H1 (cell line): ENCODE measurements around the gene HAVCR2. TPM values are rescaled to one million over a fixed set of nuclear protein-coding genes. Genes with fewer than 3 reads are reported as not detected.

Source experiments
- CTCF ChIA-PET: fragments of 300-600 bp; sonication (Branson Sonifier 250); formaldehyde crosslinking; loops from one replicate; lab custom pipeline; 2021; ENCODE audit not compliant: partially characterized antibody; lab: Charles Lee
- POLR2A ChIA-PET: fragments of 300-600 bp; sonication (Branson Sonifier 250); formaldehyde crosslinking; loops from one replicate; lab custom pipeline; 2021; ENCODE audit warnings: inconsistent platforms; ENCODE audit not compliant: partially characterized antibody; lab: Charles Lee
- DNase-seq, 2 experiments: peaks; one replicate each; pipeline versions ENCODE4 v3.0.0 to v3.0.0-alpha.2; 2010 to 2022; ENCODE audit warnings: low spot score in 2 of 2, low read depth in 1 of 2, mixed read lengths in 1 of 2
- FAIRE-seq: peaks from 2 replicates; lab custom pipeline; 2011; peaks lifted over from hg19 to GRCh38; lab: Jason Lieb, UNC
- H2AFZ ChIP-seq: 2 replicates; pipeline ENCODE4 v1.8.1; 2012; ENCODE audit warnings: low read length, inconsistent platforms
- H2AK5ac ChIP-seq: 2 replicates; pipeline ENCODE4 v1.6.1; 2013; ENCODE audit warnings: low read depth, low read length
- H2BK120ac ChIP-seq: replicated peaks from 2 replicates; pipeline ENCODE3; 2013; ENCODE audit warnings: low read depth, low read length, inconsistent platforms
- H2BK12ac ChIP-seq: 2 replicates; pipeline ENCODE4 v1.6.1; 2013; ENCODE audit warnings: low read depth, low read length
- H2BK15ac ChIP-seq: 2 replicates; pipeline ENCODE4 v1.6.1; 2013; ENCODE audit warnings: low read length
- H2BK20ac ChIP-seq: 2 replicates; pipeline ENCODE4 v1.6.1; 2013; ENCODE audit warnings: low read length
- H2BK5ac ChIP-seq: 2 replicates; pipeline ENCODE4 v1.6.1; 2013; ENCODE audit warnings: low read depth, low read length
- H3K14ac ChIP-seq: 2 replicates; pipeline ENCODE4 v1.6.1; 2013; ENCODE audit warnings: inconsistent platforms; ENCODE audit not compliant: insufficient read length
- H3K18ac ChIP-seq: 2 replicates; pipeline ENCODE4 v1.6.1; 2013; ENCODE audit warnings: low read length; ENCODE audit errors: extremely low read depth
- H3K23ac ChIP-seq: 2 replicates; pipeline ENCODE4 v1.6.1; 2013; ENCODE audit warnings: inconsistent platforms; ENCODE audit not compliant: insufficient read length
- H3K23me2 ChIP-seq: 2 replicates; pipeline ENCODE4 v1.6.1; 2013; ENCODE audit warnings: low read depth, low read length
- H3K27ac ChIP-seq: 2 replicates; pipeline ENCODE4 v1.6.1; 2011; ENCODE audit warnings: low read depth, low read length, inconsistent platforms
- H3K27me3 ChIP-seq, 4 experiments: replicated peaks in 1 of 4; 1 replicate in 1 of 4; 2 replicates in 3 of 4; pipeline versions ENCODE4 v1.6.1 to v1.8.1; 2011 to 2013; ENCODE audit warnings: low read length in 3 of 4, mild to moderate bottlenecking in 3 of 4, inconsistent platforms in 2 of 4, mixed read lengths in 2 of 4, moderate library complexity in 1 of 4; ENCODE audit not compliant: control insufficient read depth in 3 of 4, insufficient read depth in 3 of 4; ENCODE audit errors: extremely low read depth in 1 of 4
- H3K36me3 ChIP-seq, 4 experiments: 2 replicates each; pipeline versions ENCODE4 v1.6.1 to v1.8.1; 2011 to 2013; ENCODE audit warnings: mild to moderate bottlenecking in 4 of 4, low read length in 3 of 4, moderate library complexity in 2 of 4, control low read depth in 1 of 4, inconsistent platforms in 1 of 4; ENCODE audit not compliant: insufficient read depth in 4 of 4, control insufficient read depth in 2 of 4
- H3K4ac ChIP-seq: replicated peaks from 2 replicates; pipeline ENCODE3; 2013; ENCODE audit warnings: low read length, low read depth, mixed read lengths, inconsistent platforms; ENCODE audit not compliant: insufficient read length
- H3K4me1 ChIP-seq, 4 experiments: replicated peaks in 1 of 4; 1 replicate in 1 of 4; 2 replicates in 3 of 4; pipeline versions ENCODE4 v1.6.1 to v1.8.1; 2011 to 2013; ENCODE audit warnings: low read length in 3 of 4, inconsistent platforms in 2 of 4, mixed read lengths in 1 of 4; ENCODE audit not compliant: insufficient read depth in 4 of 4, control insufficient read depth in 3 of 4
- H3K4me2 ChIP-seq, 2 experiments: 2 replicates each; pipeline versions ENCODE4 v1.6.1 to v1.8.1; 2011 to 2013; ENCODE audit warnings: low read depth in 2 of 2, low read length in 2 of 2, control low read depth in 1 of 2, inconsistent platforms in 1 of 2, mild to moderate bottlenecking in 1 of 2; ENCODE audit not compliant: insufficient read depth in 1 of 2
- H3K4me3 ChIP-seq, 4 experiments: fragments of 200-600, 300-600 bp in 1 of 4; sonication (generic), shearing (Covaris generic), sonication (Bioruptor Twin) in 1 of 4; 2 replicates each; pipeline versions ENCODE4 v1.5.1 to v1.8.1; 2011 to 2016; ENCODE audit warnings: low read length in 4 of 4, low read depth in 3 of 4, control low read depth in 2 of 4, inconsistent platforms in 2 of 4, mild to moderate bottlenecking in 2 of 4, mixed read lengths in 1 of 4, moderate library complexity in 1 of 4; ENCODE audit not compliant: insufficient read depth in 2 of 4; ENCODE audit errors: extremely low read depth in 1 of 4
- H3K56ac ChIP-seq: replicated peaks from 2 replicates; pipeline ENCODE3; 2013; ENCODE audit warnings: low read depth, mild to moderate bottlenecking, mixed read lengths, low read length, inconsistent platforms; ENCODE audit not compliant: insufficient read length
- H3K79me1 ChIP-seq: 2 replicates; pipeline ENCODE4 v1.6.1; 2013; ENCODE audit warnings: low read depth, low read length, control low read depth
- H3K79me2 ChIP-seq, 2 experiments: 2 replicates each; pipeline versions ENCODE4 v1.6.1 to v1.8.1; 2012 to 2013; ENCODE audit warnings: low read length in 2 of 2, mild to moderate bottlenecking in 2 of 2, inconsistent platforms in 1 of 2; ENCODE audit not compliant: insufficient read depth in 2 of 2, control insufficient read depth in 1 of 2
- H3K9ac ChIP-seq, 4 experiments: replicated peaks in 1 of 4; 1 replicate in 1 of 4; 2 replicates in 3 of 4; pipeline versions ENCODE4 v1.6.1 to v1.8.1; 2011 to 2013; ENCODE audit warnings: low read depth in 3 of 4, low read length in 3 of 4, control low read depth in 2 of 4, mild to moderate bottlenecking in 2 of 4, moderate library complexity in 2 of 4, inconsistent platforms in 1 of 4; ENCODE audit errors: extremely low read depth in 1 of 4
- H3K9me3 ChIP-seq, 2 experiments: 2 replicates each; pipeline versions ENCODE4 v1.6.1 to v1.8.1; 2012 to 2013; ENCODE audit warnings: mild to moderate bottlenecking in 2 of 2, moderate library complexity in 2 of 2, control low read depth in 1 of 2, inconsistent platforms in 1 of 2, low read depth in 1 of 2, low read length in 1 of 2, mixed read lengths in 1 of 2; ENCODE audit not compliant: insufficient read depth in 2 of 2
- H4K20me1 ChIP-seq, 2 experiments: replicated peaks in 1 of 2; 2 replicates each; pipeline versions ENCODE3 to v1.8.1; 2011 to 2013; ENCODE audit warnings: inconsistent platforms in 2 of 2, low read length in 2 of 2, mild to moderate bottlenecking in 1 of 2; ENCODE audit not compliant: insufficient read depth in 2 of 2, control insufficient read depth in 1 of 2
- H4K5ac ChIP-seq: 2 replicates; pipeline ENCODE4 v1.6.1; 2013; ENCODE audit warnings: low read length, low read depth, mixed read lengths, inconsistent platforms; ENCODE audit not compliant: insufficient read length
- H4K8ac ChIP-seq: 2 replicates; pipeline ENCODE4 v1.8.0; 2013; ENCODE audit warnings: mild to moderate bottlenecking, moderate library complexity, low read length, inconsistent platforms; ENCODE audit not compliant: insufficient read depth; ENCODE audit errors: extremely low read depth
- H4K91ac ChIP-seq: replicated peaks from 2 replicates; pipeline ENCODE3; 2013; ENCODE audit warnings: low read length, mixed read lengths, inconsistent platforms; ENCODE audit not compliant: insufficient read length
- BRCA1 ChIP-seq: IDR thresholded peaks from 2 replicates; pipeline ENCODE4 v1.6.1; 2012; ENCODE audit warnings: low read depth, low read length, improper control_type of control experiment
- E2F6 ChIP-seq: IDR thresholded peaks from 2 replicates; pipeline ENCODE4 v1.6.1; 2012; ENCODE audit warnings: inconsistent platforms
- JUND ChIP-seq: IDR thresholded peaks from 2 replicates; pipeline ENCODE4 v1.6.1; 2011; ENCODE audit warnings: mild to moderate bottlenecking, improper control_type of control experiment, low read length
- NRF1 ChIP-seq: IDR thresholded peaks from 2 replicates; pipeline ENCODE4 v1.6.1; 2011; ENCODE audit warnings: mild to moderate bottlenecking, low read depth, low read length, improper control_type of control experiment
- RNF2 ChIP-seq: fragments of 200-900, 300-1000 bp; sonication (generic); IDR thresholded peaks from 2 replicates; pipeline ENCODE4 v1.7.1; 2016; ENCODE audit warnings: borderline replicate concordance, low read depth, mild to moderate bottlenecking, antibody characterized with exemption, low read length; ENCODE audit not compliant: poor library complexity, severe bottlenecking; ENCODE audit errors: missing control alignments
- SRF ChIP-seq: IDR thresholded peaks from 2 replicates; pipeline ENCODE4 v1.6.1; 2011; ENCODE audit warnings: mild to moderate bottlenecking, low read depth, low read length, moderate library complexity
- TEAD4 ChIP-seq: IDR thresholded peaks from 2 replicates; pipeline ENCODE4 v1.6.1; 2012; ENCODE audit warnings: low read depth, low read length, inconsistent platforms, mixed read lengths
- WGBS, 2 experiments: shearing (Covaris generic) in 1 of 2; methylation state at CpG; one replicate each; pipeline versions ENCODE4 v1.1.6 to v1.1.7; 2013 to 2015; ENCODE audit warnings: low lambda C conversion rate in 2 of 2, mixed read lengths in 2 of 2, inconsistent platforms in 1 of 2, low coverage in 1 of 2, missing lambda C conversion rate in 1 of 2; ENCODE audit not compliant: insufficient replicate concordance in 2 of 2, insufficient coverage in 1 of 2, insufficient read length in 1 of 2; ENCODE audit errors: extremely low coverage in 1 of 2, missing lambda C conversion rate in 1 of 2; 5-methylcytosine and 5-hydroxymethylcytosine counted together
- polyA plus RNA-seq, 7 experiments: library from polyadenylated mRNA; depleted of rRNA in 3 of 7; stranded (reverse) in 5 of 7; unstranded in 2 of 7; fragments of >200 nt in 5 of 7; fragments of 200-250 nt in 2 of 7; gene quantifications; 1 replicate in 5 of 7; 2 replicates in 1 of 7; 4 replicates in 1 of 7; pipeline versions ENCODE4 v1.2.1 to v1.2.3, GENCODE V29; 2011 to 2013; ENCODE audit warnings: missing spikeins in 2 of 7, mixed read lengths in 2 of 7
- total RNA-seq: library from RNA; stranded (reverse); fragmentation: NEBNext Ultra II Directional; extraction: Animal tissue kit (Norgen Biotek cat#: 25700); gene quantifications from 2 replicates; pipeline ENCODE4 v1.2.1, GENCODE V29; 2021

Gene HAVCR2
- total and polyA plus RNA-seq, 2 of the 8 experiments (the other 6 are each of a cell fraction or from before 2014, with no cell fraction given) = 0.03 TPM; not detected in 1

- H3K4me1 ChIP-seq = peaks cover 0 to 8% (median 1%) of the 10 kb centered on the region in 4 experiments; a peak in 3 of 7 replicates
- no peak overlapping the region for H4K91ac ChIP-seq
- no peaks in the 10 kb centered on the region for H3K9me3 ChIP-seq
- no peaks in the 10 kb centered on the region for H4K20me1 ChIP-seq
- H2AK5ac ChIP-seq = no peak overlapping the region
- H3K4ac ChIP-seq = no peak overlapping the region
- no peak for DNase-seq
- WGBS, 2 experiments = 50% methylated on average over 1 of the region's 1 CpG; no CpG with 5 or more reads in 1 of the 2 experiments
- peak overlapping the region; percentile 97; the same call in 1 of the 2 replicates for H2AFZ ChIP-seq
- no peak overlapping the region for H3K27ac ChIP-seq
- H2BK20ac ChIP-seq = no peak overlapping the region
- no peak overlapping the region for H3K18ac ChIP-seq
- no peak overlapping the region for H2BK5ac ChIP-seq
- ChIA-PET CTCF (interaction anchor here (0.6 to 2.4 kb wide), 2 partner anchors 22 to 83 kb away, joined by 3 to 10 read pairs; no protein-coding TSS in a partner anchor), POLR2A (no interaction called here)
- H4K8ac ChIP-seq = no peak overlapping the region
- TF ChIP-seq E2F6 (no peak), NRF1 (no peak), RNF2 (no peak), TEAD4 (0 out of 2 replicates have a peak, but pooled peaks have one; percentile 11), SRF (no peak), BRCA1 (no peak), JUND (peak; percentile 68; the same call in 1 of the 2 replicates)
- TF ChIP-seq, all 59 proteins: peak for 2
- no peak overlapping the region for H2BK12ac ChIP-seq
- H3K9ac ChIP-seq = no peak overlapping the region
- no peak overlapping the region for H4K5ac ChIP-seq
- no peak overlapping the region for H3K4me2 ChIP-seq
- H2BK120ac ChIP-seq = no peak overlapping the region
- H3K27me3 ChIP-seq = no peaks in the 10 kb centered on the region
- no peaks in the 10 kb centered on the region for H3K79me2 ChIP-seq
- peak; percentile 19 for FAIRE-seq
- no peak overlapping the region for H2BK15ac ChIP-seq
- no peaks in the 10 kb centered on the region for H3K23me2 ChIP-seq
- H3K4me3 ChIP-seq = no peak overlapping the region
- no peak overlapping the region for H3K14ac ChIP-seq
- H3K79me1 ChIP-seq = no peaks in the 10 kb centered on the region
- no peak overlapping the region for H3K23ac ChIP-seq
- no peaks in the 10 kb centered on the region for H3K36me3 ChIP-seq
- no peak overlapping the region for H3K56ac ChIP-seq
Measured at GRCh38 chr5:157049605-157050004, 59.2 kb downstream of the HAVCR2 start.
